Uterus (tissue), 4 donors: ENCODE data around the gene NUDCD2. TPM values are rescaled to one million over a fixed set of nuclear protein-coding genes. Genes with fewer than 3 reads are reported as not detected.
"Not testable (repeated sequence)": the region's sequence is repeated elsewhere in the genome, so short reads cannot be mapped to it uniquely, and the experiment has no call there.

ENCODE experiments used
- DNase-seq, 2 donors: peaks; one replicate each; pipeline ENCODE4 v3.0.0-alpha.2; 2019 to 2020
- H3K27ac ChIP-seq, 2 donors: fragments of 200-600 bp; sonication (generic); 1 replicate in 1 of 2; 2 replicates in 1 of 2; pipeline ENCODE4 v1.5.1; 2016 to 2018
- H3K27me3 ChIP-seq, 2 donors: fragments of 200-600 bp; sonication (generic); one replicate each; pipeline ENCODE4 v1.5.1; 2018 to 2019; ENCODE audit warnings: control low read depth in 1 of 2
- H3K36me3 ChIP-seq, 2 donors: fragments of 200-600 bp; sonication (generic); one replicate each; pipeline ENCODE4 v1.5.1; 2019; ENCODE audit warnings: control low read depth in 1 of 2
- H3K4me1 ChIP-seq, 2 donors: fragments of 200-600 bp; sonication (generic); one replicate each; pipeline ENCODE4 v1.5.1; 2018 to 2019; ENCODE audit warnings: control low read depth in 1 of 2
- H3K4me3 ChIP-seq, 2 donors: fragments of 200-600 bp; sonication (generic); 1 replicate in 1 of 2; 2 replicates in 1 of 2; pipeline ENCODE4 v1.5.1; 2018 to 2019; ENCODE audit warnings: mild to moderate bottlenecking in 1 of 2
- H3K9me3 ChIP-seq, 2 donors: fragments of 200-600 bp; sonication (generic); one replicate each; pipeline ENCODE4 v1.5.1; 2019; ENCODE audit warnings: control low read depth in 1 of 2
- CTCF ChIP-seq, 4 experiments: fragments of 200-600 bp in 2 of 4; fragments of 450-650 bp in 2 of 4; sonication (generic) in 2 of 4; IDR thresholded peaks; one replicate each; pipeline ENCODE4 v1.5.1; 2016 to 2019; ENCODE audit warnings: antibody characterized with exemption in 4 of 4, mild to moderate bottlenecking in 2 of 4, moderate library complexity in 1 of 4
- POLR2A ChIP-seq, 2 donors: fragments of 450-650 bp; IDR thresholded peaks; one replicate each; pipeline ENCODE4 v1.6.1; 2016; ENCODE audit warnings: antibody characterized with exemption in 2 of 2, mild to moderate bottlenecking in 1 of 2, moderate library complexity in 1 of 2
- intact Hi-C: fragments of 100-400 bp; cut with DNase I; formaldehyde crosslinking; loops from one replicate; pipeline ENCODE4 v1.15.1; 2023; ENCODE audit warnings: low total_unique reads
- total RNA-seq, 4 donors: library from RNA; depleted of rRNA in 3 of 4; stranded (reverse); fragments of >200 nt in 3 of 4; gene quantifications; one replicate each; pipeline versions ENCODE4 v1.1.0 to v1.2.4, GENCODE V29; 2014 to 2023
- donor health status: DM: yes; HTN: yes; CAD: no.

Gene NUDCD2
- total RNA-seq, 4 donors from 2014 or later, result 7.6 to 24.8 (median 9.8) TPM

GRCh38 chr5:163456029-163456589, 3.8 kb downstream of the NUDCD2 start:
- no peak for DNase-seq
- Histone ChIP-seq H3K27ac (no peak overlapping the region), H3K4me1 (peaks cover 4 to 9% of the 10 kb centered on the region in 2 donors), H3K27me3 (no peaks in the 10 kb centered on the region), H3K9me3 (no peaks in the 10 kb centered on the region), H3K4me3 (no peak overlapping the region), H3K36me3 (no peaks in the 10 kb centered on the region)
- intact Hi-C loops, result no loop called here
- TF ChIP-seq POLR2A (IDR thresholded peaks at IDR 0.05), result no peak
- no peak for TF ChIP-seq CTCF (IDR thresholded peaks at IDR 0.05)

GRCh38 chr5:163455406-163455805, 4.5 kb downstream of the NUDCD2 start:
- H3K27ac ChIP-seq, intact Hi-C loops, DNase-seq, H3K36me3 ChIP-seq, H3K4me3 ChIP-seq, H3K27me3 ChIP-seq, H3K4me1 ChIP-seq, H3K9me3 ChIP-seq: not testable (repeated sequence)

GRCh38 chr5:163453705-163454104, 6.2 kb downstream of the NUDCD2 start:
- Histone ChIP-seq H3K27me3 (no peaks in the 10 kb centered on the region), H3K4me1 (peaks cover 0 to 6% of the 10 kb centered on the region in 2 donors), H3K9me3 (no peaks in the 10 kb centered on the region), H3K4me3 (no peak overlapping the region), H3K36me3 (no peaks in the 10 kb centered on the region), H3K27ac (no peak overlapping the region)
- intact Hi-C loops, result no loop called here
- DNase-seq, result no peak
- TF ChIP-seq CTCF (IDR thresholded peaks at IDR 0.05), result no peak

GRCh38 chr5:163451489-163451888, 8.4 kb downstream of the NUDCD2 start:
- no peak overlapping the region for H3K4me3 ChIP-seq
- no peaks in the 10 kb centered on the region for H3K36me3 ChIP-seq
- H3K27me3 ChIP-seq, result no peaks in the 10 kb centered on the region
- H3K4me1 ChIP-seq, result no peaks in the 10 kb centered on the region
- H3K9me3 ChIP-seq, result no peaks in the 10 kb centered on the region
- TF ChIP-seq POLR2A (IDR thresholded peaks at IDR 0.05) (no peak), CTCF (IDR thresholded peaks at IDR 0.05) (no peak)
- no peak overlapping the region for H3K27ac ChIP-seq
- DNase-seq, result no peak
- intact Hi-C loops, result no loop called here

- H3K4me1 ChIP-seq, result no peaks in the 10 kb centered on the region
- no peak overlapping the region for H3K27ac ChIP-seq
- TF ChIP-seq CTCF (IDR thresholded peaks at IDR 0.05), result no peak
- TF ChIP-seq POLR2A (IDR thresholded peaks at IDR 0.05), result no peak
- H3K4me3 ChIP-seq, result no peak overlapping the region
- no peak for DNase-seq
- H3K36me3 ChIP-seq, result no peaks in the 10 kb centered on the region
- H3K9me3 ChIP-seq, result no peaks in the 10 kb centered on the region
- no peaks in the 10 kb centered on the region for H3K27me3 ChIP-seq
- intact Hi-C loops, result no loop called here
Observed at GRCh38 chr5:163448491-163448890, 11.4 kb downstream of the NUDCD2 start.

- Histone ChIP-seq H3K27ac (no peak overlapping the region), H3K9me3 (no peaks in the 10 kb centered on the region), H3K4me3 (no peak overlapping the region), H3K27me3 (no peaks in the 10 kb centered on the region), H3K4me1 (no peaks in the 10 kb centered on the region), H3K36me3 (no peaks in the 10 kb centered on the region)
- intact Hi-C loops, result no loop called here
- TF ChIP-seq CTCF (IDR thresholded peaks at IDR 0.05) (no peak), POLR2A (IDR thresholded peaks at IDR 0.05) (no peak)
- DNase-seq, result no peak
Observed at GRCh38 chr5:163447875-163448274, 12.0 kb downstream of the NUDCD2 start.
